Chondrocyte (in vitro differentiated cells): ENCODE results near the gene HYDIN. TPM values are rescaled to one million over a fixed set of nuclear protein-coding genes. Genes with fewer than 3 reads are reported as not detected.

Experiments
- DNase-seq: peaks from one replicate; pipeline ENCODE4 v3.0.0; 2021; ENCODE audit warnings: mixed read lengths, low spot score
- H3K27ac Mint-ChIP-seq: one replicate; pipeline ENCODE4 v1.8.0; 2021; ENCODE audit warnings: mild to moderate bottlenecking, moderate library complexity, mixed read lengths; ENCODE audit not compliant: unreplicated experiment
- H3K27me3 Mint-ChIP-seq: 2 replicates; pipeline ENCODE4 v1.8.0; 2021; ENCODE audit warnings: low read depth, mixed read lengths
- H3K36me3 Mint-ChIP-seq: 2 replicates; pipeline ENCODE4 v1.8.0; 2021; ENCODE audit warnings: low read depth, mixed read lengths
- H3K4me1 Mint-ChIP-seq: 2 replicates; pipeline ENCODE4 v1.8.0; 2021; ENCODE audit warnings: low read depth, mild to moderate bottlenecking, mixed read lengths
- H3K4me3 Mint-ChIP-seq: one replicate; pipeline ENCODE4 v1.8.0; 2021; ENCODE audit warnings: mild to moderate bottlenecking, moderate library complexity, mixed read lengths; ENCODE audit not compliant: unreplicated experiment
- H3K9me3 Mint-ChIP-seq: 2 replicates; pipeline ENCODE4 v1.8.0; 2021; ENCODE audit warnings: low read depth, mixed read lengths
- CTCF ChIP-seq: fragments of 200-600 bp; sonication (generic); IDR thresholded peaks from 2 replicates; pipeline ENCODE4 v1.5.0; 2021; ENCODE audit warnings: antibody characterized with exemption, mild to moderate bottlenecking, moderate library complexity
- total RNA-seq: library from RNA; stranded (reverse); gene quantifications from 3 replicates; pipeline ENCODE4 v1.2.1, GENCODE V29; 2021

HYDIN gene
- total RNA-seq, 1 donor from 2014 or later = not detected

GRCh38 chr16:70805787-70806186 lies 424.7 kb downstream of the HYDIN start:
- H3K27ac Mint-ChIP-seq = peak overlapping the region; percentile 78
- H3K36me3 Mint-ChIP-seq = no peaks in the 10 kb centered on the region
- no peak overlapping the region for H3K4me3 Mint-ChIP-seq
- no peak for TF ChIP-seq CTCF
- H3K27me3 Mint-ChIP-seq = peaks cover 2% of the 10 kb centered on the region
- peaks cover 8% of the 10 kb centered on the region for H3K9me3 Mint-ChIP-seq
- no peak for DNase-seq
- peaks cover 41% of the 10 kb centered on the region for H3K4me1 Mint-ChIP-seq

GRCh38 chr16:70805380-70805779 lies 425.1 kb downstream of the HYDIN start:
- Mint-ChIP-seq H3K4me3 (no peak overlapping the region), H3K4me1 (peaks cover 41% of the 10 kb centered on the region), H3K27me3 (peaks cover 2% of the 10 kb centered on the region), H3K36me3 (no peaks in the 10 kb centered on the region), H3K27ac (peak overlapping the region; percentile 83), H3K9me3 (peaks cover 8% of the 10 kb centered on the region)
- no peak for TF ChIP-seq CTCF
- no peak for DNase-seq

GRCh38 chr16:70804734-70805169 lies 425.8 kb downstream of the HYDIN start:
- H3K36me3 Mint-ChIP-seq = no peaks in the 10 kb centered on the region
- TF ChIP-seq CTCF = no peak
- H3K4me3 Mint-ChIP-seq = no peak overlapping the region
- no peak for DNase-seq
- peak overlapping the region; percentile 83 for H3K27ac Mint-ChIP-seq
- H3K4me1 Mint-ChIP-seq = peaks cover 48% of the 10 kb centered on the region
- H3K27me3 Mint-ChIP-seq = no peaks in the 10 kb centered on the region
- H3K9me3 Mint-ChIP-seq = peaks cover 8% of the 10 kb centered on the region

GRCh38 chr16:70804153-70804733 lies 426.3 kb downstream of the HYDIN start:
- Mint-ChIP-seq H3K27me3 (no peaks in the 10 kb centered on the region), H3K4me1 (peaks cover 51% of the 10 kb centered on the region), H3K36me3 (no peaks in the 10 kb centered on the region), H3K4me3 (no peak overlapping the region), H3K27ac (peak overlapping the region; percentile 83), H3K9me3 (peaks cover 8% of the 10 kb centered on the region)
- no peak for DNase-seq
- no peak for TF ChIP-seq CTCF

GRCh38 chr16:70803319-70803718 lies 427.2 kb downstream of the HYDIN start:
- H3K36me3 Mint-ChIP-seq = no peaks in the 10 kb centered on the region
- no peaks in the 10 kb centered on the region for H3K27me3 Mint-ChIP-seq
- TF ChIP-seq CTCF = no peak
- DNase-seq = no peak
- no peak overlapping the region for H3K4me3 Mint-ChIP-seq
- peak overlapping the region; percentile 19 for H3K27ac Mint-ChIP-seq
- H3K4me1 Mint-ChIP-seq = peaks cover 57% of the 10 kb centered on the region
- peaks cover 8% of the 10 kb centered on the region for H3K9me3 Mint-ChIP-seq
